GM20431 (cell line): ENCODE results near the gene INO80.
"Not testable (repeated sequence)": the region's sequence is repeated elsewhere in the genome, so short reads cannot be mapped to it uniquely, and the experiment has no call there.

ENCODE experiments used
- in situ Hi-C: fragments of 300-500 bp; cut with MseI, MboI; formaldehyde crosslinking; loops from one replicate; pipeline ENCODE4 v1.15.0; 2020; ENCODE audit warnings: low sequenced_read_pairs; ENCODE audit not compliant: unreplicated experiment

INO80 gene

DNA sequence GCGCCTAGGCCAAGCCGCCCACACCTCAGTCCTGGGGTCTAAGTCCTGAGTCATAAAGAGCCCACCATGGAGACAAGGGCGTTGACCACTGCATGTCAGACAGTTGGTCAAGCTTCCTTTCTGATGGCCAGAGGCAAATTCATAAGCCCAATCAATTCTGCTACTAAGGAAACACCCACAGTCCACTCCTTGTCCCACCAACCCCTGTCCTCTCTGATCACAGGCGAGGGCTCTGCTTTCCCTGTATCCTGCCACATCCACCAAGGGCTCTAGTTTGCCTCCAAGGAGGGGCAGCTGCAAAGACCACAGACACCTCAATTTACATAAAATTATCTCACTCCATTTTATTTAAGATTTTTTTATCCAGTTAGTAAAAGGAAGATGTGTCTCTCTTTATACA, 137.5 kb downstream of the INO80 start:
- in situ Hi-C loops = no loop called here

DNA sequence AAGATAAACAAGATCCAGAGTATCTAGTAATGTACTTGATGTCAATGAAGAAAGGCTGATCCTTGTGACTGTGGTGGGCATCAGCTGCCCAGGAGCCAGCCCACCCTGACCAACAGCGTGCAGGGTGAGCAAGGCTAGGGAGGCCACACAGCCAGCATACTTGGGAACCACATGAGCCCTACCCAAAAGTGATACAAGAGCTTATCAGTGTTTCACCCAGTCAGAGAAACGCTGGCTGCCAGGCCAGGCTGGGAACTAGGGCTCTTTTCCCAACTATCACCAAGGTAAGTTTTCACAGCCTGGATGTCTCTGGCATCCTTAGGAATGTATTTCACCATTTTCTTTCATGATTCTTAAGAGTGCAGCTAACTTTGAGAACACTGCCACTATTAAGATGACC, 137.9 kb downstream of the INO80 start:
- in situ Hi-C loops = no loop called here

DNA sequence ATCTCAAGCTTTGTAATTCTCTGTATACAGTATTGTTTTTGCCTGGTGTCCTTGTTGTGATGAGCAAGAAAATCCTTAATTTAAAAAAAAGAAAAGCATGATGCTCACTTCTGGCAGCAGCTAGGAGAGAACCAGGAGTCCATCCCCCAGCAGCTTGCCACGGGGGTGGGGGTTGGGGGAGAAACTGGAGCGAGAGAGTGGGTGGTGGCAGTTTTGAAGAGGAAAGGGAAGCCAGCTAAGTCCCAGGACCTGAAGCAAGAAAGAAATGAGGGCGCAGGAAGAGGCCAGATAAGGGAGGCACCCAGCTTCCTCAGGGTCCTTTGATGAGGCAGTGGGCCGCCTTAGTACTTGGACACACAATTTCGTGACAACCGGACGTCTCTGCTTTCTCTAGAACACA, 139.3 kb downstream of the INO80 start:
- in situ Hi-C loops = no loop called here

DNA sequence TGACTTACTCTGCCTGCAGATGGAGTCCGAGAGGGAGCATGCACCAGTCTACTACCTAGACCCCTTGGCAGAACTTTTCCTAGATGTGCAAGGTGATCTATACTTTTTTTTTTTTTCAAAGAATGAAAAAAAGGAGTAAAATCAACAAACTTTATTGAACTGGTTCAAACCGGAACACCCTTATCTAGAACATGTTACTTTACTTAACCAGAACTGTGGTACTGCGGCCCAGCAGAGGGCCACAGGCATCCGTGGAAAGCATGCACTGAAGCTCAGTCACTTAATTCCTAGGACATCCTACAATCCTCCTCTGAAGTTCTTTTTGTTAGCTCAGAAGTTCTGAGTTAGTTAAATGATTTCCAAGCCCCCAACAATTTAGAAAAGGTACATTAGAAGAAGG, 141.2 kb downstream of the INO80 start:
- in situ Hi-C loops = no loop called here

DNA sequence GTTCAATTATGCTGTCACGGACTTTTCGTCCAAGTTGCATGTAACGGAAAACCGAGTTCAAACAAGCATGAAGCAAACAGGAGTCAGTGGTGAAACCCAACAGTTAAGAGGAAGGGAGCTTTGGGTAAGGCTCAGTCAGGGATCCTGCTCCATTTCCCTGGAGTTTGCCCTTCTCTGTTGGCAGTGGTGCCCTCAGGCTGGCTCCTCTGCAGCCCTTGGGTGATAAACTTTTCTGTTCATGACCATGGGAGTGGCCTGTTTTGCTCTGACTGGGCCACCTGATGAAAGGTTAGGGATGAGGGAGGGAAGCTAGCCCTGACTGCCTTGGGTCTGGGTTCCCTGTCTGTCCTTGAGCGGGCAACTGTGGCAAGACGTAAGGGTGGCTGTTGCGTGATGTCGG, 146.7 kb downstream of the INO80 start:
- in situ Hi-C loops = no loop called here

DNA sequence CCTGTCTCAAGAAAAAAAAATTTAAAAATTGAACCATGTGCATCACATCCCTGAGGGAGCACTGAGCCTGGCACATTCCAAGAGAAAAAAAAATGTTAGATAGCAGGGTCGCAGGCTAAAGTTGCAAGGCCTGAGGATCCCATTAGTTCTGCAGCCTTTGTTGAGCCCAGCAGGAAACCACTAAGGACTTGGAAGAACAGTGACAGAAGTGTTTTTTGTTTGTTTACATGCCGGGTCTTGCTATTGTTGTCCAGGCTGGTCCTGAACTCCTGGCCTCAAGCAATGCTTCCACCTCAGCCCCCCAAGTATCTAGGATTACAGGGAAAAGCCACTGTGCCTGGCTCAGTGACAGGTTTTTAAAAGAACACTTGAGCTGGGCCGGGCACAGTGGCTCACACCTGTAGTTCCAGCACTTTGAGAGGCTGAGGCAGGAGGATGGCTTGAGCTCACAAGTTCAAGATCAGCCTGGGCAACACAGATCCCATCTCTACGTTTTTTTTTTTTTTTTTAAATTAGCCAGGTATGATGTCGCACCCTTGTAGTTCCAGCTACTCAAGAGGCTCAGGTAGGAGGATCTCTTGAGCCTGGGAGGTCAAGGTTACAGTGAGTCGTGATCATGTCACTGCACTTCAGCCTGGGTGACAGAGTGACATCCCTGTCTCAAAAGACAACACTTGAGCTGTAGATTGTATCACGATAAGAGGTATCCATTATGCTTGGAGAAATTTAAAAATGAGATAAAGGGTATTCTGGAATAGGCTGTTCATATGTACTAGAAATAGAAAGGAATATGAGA, 147.6 kb downstream of the INO80 start:
- in situ Hi-C loops = no loop called here

DNA sequence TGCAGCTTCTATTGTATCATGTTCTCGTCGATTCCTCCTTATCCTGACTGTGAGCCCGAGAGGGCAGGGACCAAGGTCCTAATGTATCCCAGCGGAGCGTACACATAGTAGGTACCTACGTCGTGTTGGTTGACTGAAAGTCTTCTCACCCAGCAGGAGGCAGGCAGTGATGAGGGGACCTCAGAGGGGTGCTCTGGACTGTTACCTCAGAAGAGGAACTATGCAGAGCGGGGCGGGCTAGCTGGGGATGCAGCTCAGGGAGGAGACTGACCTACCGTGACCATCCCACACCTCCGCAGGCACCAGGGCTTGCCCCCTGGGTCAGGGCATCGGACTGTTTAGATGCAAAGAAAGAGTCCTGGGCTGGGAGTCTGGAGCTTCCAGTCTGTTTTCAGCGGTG, 151.4 kb downstream of the INO80 start:
- in situ Hi-C loops = no loop called here

DNA sequence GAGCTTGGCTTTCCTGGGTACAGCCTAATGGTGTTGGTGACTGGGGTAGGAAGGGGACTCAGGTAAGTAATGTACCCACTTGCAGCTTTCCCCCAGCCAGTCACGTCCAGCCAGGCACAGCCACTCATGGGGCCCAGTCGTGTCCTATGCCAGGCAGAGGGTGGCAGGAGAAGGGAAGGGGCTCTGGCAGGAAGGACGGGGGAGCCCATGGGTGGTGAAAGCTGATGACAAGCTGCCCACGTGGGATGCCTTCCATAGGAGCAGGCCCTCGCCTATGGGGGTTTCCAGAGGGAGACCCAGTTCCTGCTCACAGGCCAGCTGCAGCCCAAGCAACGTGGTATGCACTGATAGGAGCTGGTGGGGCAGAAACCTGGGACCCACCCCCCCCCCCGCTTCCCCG, 152.1 kb downstream of the INO80 start:
- in situ Hi-C loops = no loop called here

DNA sequence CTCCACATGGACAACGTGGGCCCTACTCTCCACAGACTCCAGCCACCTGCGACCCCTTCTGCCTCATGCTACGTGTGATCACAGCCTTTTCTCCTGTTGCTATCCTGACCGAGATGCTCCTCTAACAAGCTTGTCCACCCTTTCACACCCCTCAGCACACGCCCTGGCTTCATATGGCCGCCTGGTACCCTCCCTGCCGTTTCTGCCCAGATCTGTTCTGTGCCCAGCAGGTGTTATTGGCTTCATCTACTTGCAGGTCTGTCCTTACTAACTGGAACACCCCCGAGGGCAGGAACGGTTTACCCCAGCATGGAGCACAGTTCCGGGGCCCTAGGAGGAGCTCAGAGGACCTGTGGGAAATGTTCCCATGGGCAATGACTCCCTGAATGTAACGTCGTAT, 152.9 kb downstream of the INO80 start:
- in situ Hi-C loops = no loop called here

DNA sequence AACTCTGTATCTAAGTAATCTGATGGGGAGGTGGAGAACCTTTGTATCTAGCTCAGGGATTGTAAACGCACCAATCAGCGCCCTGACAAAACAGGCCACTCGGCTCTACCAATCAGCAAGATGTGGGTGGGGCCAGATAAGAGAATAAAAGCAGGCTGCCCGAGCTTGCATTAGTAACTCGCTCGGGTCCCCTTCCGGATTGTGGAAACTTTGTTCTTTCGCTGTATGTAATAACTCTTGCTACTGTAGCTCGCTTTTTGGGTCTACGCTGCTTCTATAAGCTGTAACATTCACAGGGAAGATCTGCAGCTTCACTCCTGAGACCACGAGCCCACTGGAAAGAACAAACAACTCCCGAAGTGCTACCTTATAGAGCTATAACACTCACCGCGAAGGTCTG, 153.8 kb downstream of the INO80 start:
- in situ Hi-C loops = not testable (repeated sequence)

DNA sequence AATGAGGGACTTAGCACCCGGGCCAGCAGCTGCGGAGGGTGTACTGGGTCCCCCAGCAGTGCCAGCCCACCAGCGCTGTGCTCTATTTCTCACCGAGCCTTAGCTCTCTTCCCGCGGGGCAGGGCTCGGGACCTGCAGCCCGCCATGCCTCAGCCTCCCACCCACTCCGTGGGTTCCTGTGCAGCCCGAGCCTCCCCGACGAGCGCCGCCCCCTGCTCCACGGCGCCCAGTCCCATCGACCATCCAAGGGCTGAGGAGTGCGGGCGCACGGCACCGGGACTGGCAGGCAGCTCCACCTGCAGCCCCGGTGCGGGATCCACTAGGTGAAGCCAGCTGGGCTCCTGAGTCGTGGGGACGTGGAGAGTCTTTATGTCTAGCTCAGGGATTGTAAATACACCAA, 154.3 kb downstream of the INO80 start:
- in situ Hi-C loops = not testable (repeated sequence)

DNA sequence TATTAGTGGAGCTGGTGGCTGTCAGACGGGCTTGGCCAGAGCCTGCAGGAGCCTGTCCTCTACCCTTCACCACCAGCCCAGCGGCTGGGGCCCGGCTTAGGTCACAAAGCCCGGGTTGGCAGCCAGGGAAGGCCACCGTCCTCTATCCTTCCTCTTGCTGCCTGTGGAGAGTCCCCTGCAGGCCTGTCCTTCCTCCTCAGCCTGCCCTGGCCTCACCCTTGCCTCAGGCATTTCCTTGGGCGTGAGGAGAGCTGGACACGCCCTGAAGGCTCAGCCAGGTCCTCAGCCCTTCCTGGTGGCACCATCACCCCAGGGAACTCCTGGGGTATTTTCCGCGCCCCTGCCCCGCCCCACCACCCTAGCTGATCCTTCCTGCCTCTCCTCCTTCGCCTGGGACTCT, 155.2 kb downstream of the INO80 start:
- in situ Hi-C loops = no loop called here

DNA sequence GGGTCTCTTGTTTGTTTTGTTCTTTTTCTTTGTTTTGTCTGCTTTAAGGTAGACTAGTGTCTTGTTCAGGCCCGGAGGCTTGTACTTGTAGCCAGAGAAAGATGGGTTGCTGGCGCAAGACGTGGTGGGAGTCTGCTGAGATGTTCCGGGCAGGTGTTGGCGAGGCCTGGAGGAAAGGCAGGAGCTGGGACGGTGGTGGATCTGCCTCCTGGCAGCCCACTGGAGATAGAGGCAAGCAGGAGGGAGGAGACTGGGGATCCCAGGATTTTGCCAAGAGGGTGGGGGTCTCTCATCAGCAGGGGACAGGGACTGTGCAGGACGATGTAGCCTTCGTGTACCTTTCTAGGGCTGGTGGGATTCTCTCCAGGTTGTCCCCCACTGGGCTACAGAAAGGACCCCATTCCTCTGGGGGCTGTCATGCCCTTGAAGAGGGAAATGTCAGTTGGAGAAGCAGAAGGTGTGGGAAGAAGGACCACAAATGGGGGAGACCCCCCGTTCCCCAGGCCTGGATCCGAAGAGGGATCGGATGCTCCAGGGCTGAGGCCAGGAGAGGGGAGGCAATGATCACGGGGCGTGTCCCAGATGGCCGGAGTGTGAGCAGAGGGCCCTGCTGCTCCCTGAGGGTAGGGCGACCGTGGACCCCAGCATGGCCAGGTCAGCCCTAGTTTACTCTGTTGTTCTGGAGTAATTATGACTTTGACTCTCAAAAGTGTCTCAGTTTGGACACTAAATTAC, 155.8 kb downstream of the INO80 start:
- in situ Hi-C loops = no loop called here

DNA sequence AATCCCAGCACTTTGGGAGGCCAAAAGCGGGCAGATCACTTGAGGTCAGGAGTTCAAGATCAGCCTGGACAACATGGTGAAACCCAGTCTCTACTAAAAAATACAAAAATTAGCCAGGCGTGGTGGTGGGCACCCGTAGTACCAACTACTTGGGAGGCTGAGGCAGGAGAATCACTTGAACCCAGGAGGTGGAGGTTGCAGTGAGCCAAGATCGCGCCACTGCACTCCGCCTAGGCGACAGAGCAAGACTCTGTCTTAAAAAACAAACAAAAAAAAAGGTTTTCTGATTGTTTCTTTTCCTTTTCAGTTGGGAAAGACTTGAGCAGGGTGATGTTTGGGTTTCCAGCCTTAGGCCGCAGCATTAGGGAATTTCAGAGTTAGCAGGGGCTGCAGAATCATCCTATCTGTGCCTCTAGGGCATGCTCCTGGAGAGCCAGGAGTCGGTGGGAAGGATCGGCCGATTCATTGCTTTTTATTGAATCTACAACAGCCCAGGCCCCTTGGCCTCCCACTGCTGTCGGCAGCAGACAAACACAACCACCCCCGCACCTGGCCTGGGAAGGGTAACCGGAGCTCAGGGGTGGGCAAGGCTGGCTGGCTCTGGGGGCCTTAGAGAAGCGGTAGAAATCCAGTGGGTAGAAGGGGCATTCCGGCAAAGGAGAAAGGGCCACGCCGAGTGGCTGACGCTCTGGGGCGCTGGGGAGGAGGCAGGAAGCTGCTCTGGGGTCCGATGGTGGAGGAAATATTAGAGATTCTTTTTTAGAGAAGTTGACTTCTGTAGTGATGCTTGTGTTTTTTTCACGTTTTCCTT, 156.5 kb downstream of the INO80 start:
- in situ Hi-C loops = no loop called here

DNA sequence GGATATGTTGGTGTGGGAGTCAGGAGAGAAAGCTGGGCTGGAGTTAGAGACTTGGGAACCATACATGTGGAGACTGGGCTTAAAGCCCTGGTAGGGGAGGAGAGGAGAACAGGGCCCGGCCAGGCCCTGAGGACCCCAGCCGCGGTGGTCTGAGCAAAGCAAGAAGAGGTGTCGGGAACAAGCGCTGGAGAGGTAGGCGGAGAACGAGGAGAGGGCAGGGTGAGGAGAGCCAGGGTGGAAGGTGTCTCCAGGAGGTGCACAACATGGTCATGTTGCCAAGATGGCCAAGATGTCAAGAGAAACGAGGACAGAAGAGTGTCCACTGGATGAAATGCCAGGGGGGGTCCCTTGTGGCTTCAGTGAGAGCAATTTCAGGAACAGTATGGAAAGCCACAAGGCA, 157.4 kb downstream of the INO80 start:
- in situ Hi-C loops = no loop called here

DNA sequence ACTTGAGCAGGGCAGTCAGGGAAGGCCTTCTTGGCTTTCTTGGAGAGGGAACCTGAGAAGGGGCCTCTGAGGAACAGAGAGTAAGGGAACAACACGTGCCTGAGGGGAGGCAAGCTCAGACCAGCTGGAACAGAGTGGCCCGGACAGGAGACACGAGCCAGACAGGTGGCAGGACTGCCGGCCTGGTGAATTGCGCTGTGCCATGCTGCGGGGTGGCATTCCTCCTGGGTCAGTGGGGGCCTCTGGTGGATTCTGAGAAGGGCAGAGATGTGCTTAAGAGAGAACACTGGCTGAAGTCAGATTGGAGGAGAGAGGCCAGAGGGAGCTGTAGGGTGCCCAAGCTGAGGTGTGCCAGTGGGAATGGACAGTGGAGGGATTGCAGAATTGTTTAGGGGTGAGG, 157.9 kb downstream of the INO80 start:
- in situ Hi-C loops = no loop called here

DNA sequence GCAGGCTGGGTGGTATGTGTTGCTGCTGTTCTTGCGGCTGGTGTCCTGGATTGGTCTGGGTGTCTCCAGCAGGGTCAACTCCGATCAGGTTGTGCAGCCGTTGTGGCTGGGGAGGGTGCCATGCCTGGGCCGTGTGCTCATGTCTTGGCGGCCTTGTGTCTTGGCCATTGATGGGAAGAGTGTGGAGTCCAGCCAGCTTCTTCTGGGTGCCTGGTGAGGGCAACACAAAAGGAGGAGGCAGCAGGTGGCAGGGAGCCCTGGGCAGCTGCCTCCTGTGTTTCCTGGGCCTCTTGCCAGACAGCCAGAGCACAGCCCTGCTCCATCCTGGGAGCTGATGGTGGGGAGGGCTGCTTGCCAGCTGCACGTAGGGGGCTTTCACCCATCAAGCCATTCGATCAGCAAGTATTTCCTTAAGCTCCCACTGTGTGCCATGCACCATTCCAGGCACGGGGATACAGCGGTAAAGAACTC, 158.5 kb downstream of the INO80 start:
- in situ Hi-C loops = no loop called here

DNA sequence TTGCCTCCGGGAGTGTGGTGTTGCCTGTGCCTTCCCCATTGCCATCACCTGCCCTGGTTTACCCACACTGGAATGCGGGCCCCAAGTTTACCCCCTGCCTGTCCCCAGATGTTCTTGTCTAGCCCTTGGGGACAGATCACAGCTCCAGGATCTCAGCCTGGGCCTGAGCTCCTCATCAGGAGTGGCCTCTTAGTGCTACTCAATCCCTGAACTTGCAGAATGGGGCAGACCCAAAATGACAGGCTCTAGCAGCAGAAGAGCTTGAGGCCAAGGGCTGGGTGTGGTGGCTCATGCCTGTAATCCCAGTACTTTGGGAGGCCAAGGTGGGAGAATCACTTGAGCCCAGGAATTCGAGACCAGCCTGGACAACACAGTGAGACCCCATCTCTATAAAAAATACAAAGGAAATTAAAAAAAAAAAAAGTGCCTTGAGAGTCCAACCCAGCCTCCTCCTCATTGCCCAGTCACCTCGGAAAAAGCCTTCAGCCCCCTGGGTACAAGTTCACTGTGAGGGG, 159.0 kb downstream of the INO80 start:
- in situ Hi-C loops = no loop called here

DNA sequence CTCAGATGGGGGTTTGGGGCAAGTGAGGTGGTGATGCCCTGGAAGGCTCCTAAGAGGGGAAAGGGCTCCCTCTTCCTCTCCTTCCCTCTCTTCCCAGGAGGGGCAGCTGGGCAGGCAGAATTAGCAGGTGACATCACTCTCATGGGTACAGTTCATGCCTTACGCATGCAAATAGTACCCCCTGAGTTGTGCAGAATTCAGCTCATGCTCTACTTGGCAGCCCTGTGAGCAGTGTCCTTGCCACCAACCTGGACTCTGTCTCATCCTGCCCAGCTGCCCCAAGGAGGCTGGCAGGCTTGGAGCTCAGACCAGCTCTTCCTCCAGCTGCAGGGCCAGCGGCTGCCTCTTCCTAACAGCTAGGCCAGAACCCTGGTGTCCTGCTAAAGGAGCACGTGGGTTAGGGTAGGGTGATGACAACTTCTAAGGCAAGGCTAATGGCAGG, 159.5 kb downstream of the INO80 start:
- in situ Hi-C loops = no loop called here

DNA sequence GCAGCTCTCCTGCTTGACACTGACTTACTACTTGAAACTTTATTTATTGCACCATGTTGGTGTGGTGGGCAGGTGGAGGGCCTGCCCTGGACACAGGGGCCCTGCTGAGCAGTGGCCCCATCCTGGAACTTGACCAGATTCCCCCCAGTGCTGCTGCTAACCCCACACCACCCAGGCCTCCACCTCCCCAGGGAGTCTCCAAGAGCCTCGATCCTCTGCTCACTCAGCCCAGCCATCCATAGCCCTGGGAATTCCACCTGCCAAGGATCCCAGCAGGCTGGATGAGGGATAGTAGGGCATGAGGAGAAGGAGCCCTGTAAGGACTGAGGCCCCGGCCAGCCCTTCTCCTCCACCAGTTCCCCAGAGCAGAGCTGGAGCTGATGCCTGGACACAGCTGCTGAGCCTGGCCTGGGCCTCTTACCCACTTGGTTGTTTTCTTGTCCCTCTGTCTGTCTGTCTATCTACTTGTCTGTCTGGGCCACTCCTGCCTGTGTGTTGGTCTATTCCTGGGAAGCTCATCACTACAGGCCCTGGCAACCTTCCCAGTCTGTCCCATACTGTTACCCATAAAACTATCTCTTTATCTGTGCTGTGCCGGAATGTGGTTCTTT, 160.0 kb downstream of the INO80 start:
- in situ Hi-C loops = no loop called here
